Endothelial cell of umbilical vein (primary cell): ENCODE results near the gene OR52D1. TPM values are rescaled to one million over a fixed set of nuclear protein-coding genes. Genes with fewer than 3 reads are reported as not detected.

Source experiments
- BruUV-seq: library from RNA; stranded (reverse); fragments of 400-500 nt; replicated peaks from 2 replicates; lab custom pipeline; 2021; lab: Mats Ljungman, UMichigan
- CTCF ChIA-PET: fragments of 300-600, 350-600 bp; sonication (Branson Sonifier 250); formaldehyde crosslinking; loops from one replicate; lab custom pipeline; 2021; ENCODE audit warnings: antibody characterized with exemption, inconsistent platforms; lab: Charles Lee
- POLR2A ChIA-PET: fragments of 300-600, 350-600 bp; sonication (Branson Sonifier 250); formaldehyde crosslinking; loops from one replicate; lab custom pipeline; 2021; ENCODE audit warnings: antibody characterized with exemption, inconsistent platforms; lab: Charles Lee
- DNase-seq: peaks from one replicate; pipeline ENCODE4 v3.0.0-alpha.2; 2011; ENCODE audit warnings: low read depth, low spot score
- FAIRE-seq: peaks from 2 replicates; lab custom pipeline; 2011; peaks lifted over from hg19 to GRCh38; lab: Jason Lieb, UNC
- H2AFZ ChIP-seq: 2 replicates; pipeline ENCODE4 v1.6.0; 2012; ENCODE audit warnings: low read depth, low read length, control low read depth, inconsistent platforms
- H3K27ac ChIP-seq: 2 replicates; pipeline ENCODE4 v1.5.1; 2011; ENCODE audit warnings: low read depth, mild to moderate bottlenecking, control low read depth, low read length, moderate library complexity; ENCODE audit not compliant: insufficient read depth
- H3K27me3 ChIP-seq, 2 experiments: 2 replicates each; pipeline versions ENCODE4 v1.6.0 to v1.6.1; 2011; ENCODE audit warnings: low read length in 2 of 2, mixed read lengths in 1 of 2; ENCODE audit not compliant: control insufficient read depth in 2 of 2, insufficient read depth in 2 of 2
- H3K36me3 ChIP-seq, 2 experiments: 2 replicates in 1 of 2; 3 replicates in 1 of 2; pipeline ENCODE4 v1.5.1; 2011; ENCODE audit warnings: low read length in 2 of 2, mild to moderate bottlenecking in 1 of 2, moderate library complexity in 1 of 2; ENCODE audit not compliant: control insufficient read depth in 2 of 2, insufficient read depth in 2 of 2; ENCODE audit errors: extremely low read depth in 1 of 2
- H3K4me1 ChIP-seq: 3 replicates; pipeline ENCODE4 v1.5.1; 2011; ENCODE audit warnings: mild to moderate bottlenecking, low read length; ENCODE audit not compliant: control insufficient read depth, insufficient read depth; ENCODE audit errors: extremely low read depth
- H3K4me2 ChIP-seq: 2 replicates; pipeline ENCODE4 v1.6.1; 2011; ENCODE audit warnings: low read length, control low read depth, mixed read lengths; ENCODE audit not compliant: insufficient read depth
- H3K4me3 ChIP-seq, 3 experiments: fragments of 200-600 bp in 1 of 3; sonication (generic), shearing (Covaris generic) in 1 of 3; replicated peaks in 1 of 3; 2 replicates each; pipeline ENCODE4 v1.5.1; 2011 to 2016; ENCODE audit warnings: control low read depth in 3 of 3, low read length in 3 of 3, mild to moderate bottlenecking in 2 of 3, inconsistent platforms in 1 of 3, low read depth in 1 of 3, moderate library complexity in 1 of 3; ENCODE audit not compliant: insufficient read depth in 1 of 3
- H3K79me2 ChIP-seq: 2 replicates; pipeline ENCODE4 v1.6.0; 2012; ENCODE audit warnings: low read length, inconsistent platforms; ENCODE audit not compliant: control insufficient read depth, insufficient read depth
- H3K9ac ChIP-seq: replicated peaks from 2 replicates; pipeline ENCODE3; 2011; ENCODE audit warnings: low read length, control low read depth; ENCODE audit not compliant: insufficient read depth; ENCODE audit errors: extremely low read depth
- H3K9me1 ChIP-seq: replicated peaks from 3 replicates; pipeline ENCODE4 v1.6.0; 2011; ENCODE audit warnings: mild to moderate bottlenecking, low read length; ENCODE audit not compliant: control insufficient read depth, insufficient read depth; ENCODE audit errors: extremely low read depth
- H3K9me3 ChIP-seq: replicated peaks from 2 replicates; pipeline ENCODE4 v1.5.1; 2012; ENCODE audit warnings: low read length, inconsistent platforms; ENCODE audit not compliant: control insufficient read depth, insufficient read depth
- H4K20me1 ChIP-seq: replicated peaks from 2 replicates; pipeline ENCODE3; 2011; ENCODE audit warnings: mild to moderate bottlenecking, low read length; ENCODE audit not compliant: control insufficient read depth, insufficient read depth; ENCODE audit errors: extremely low read depth
- CTCF ChIP-seq, 2 donors: IDR thresholded peaks; 1 replicate in 1 of 2; 2 replicates in 1 of 2; pipeline ENCODE4 v1.5.1; 2011; ENCODE audit warnings: low read length in 2 of 2, mild to moderate bottlenecking in 2 of 2, moderate library complexity in 2 of 2, control low read depth in 1 of 2, inconsistent platforms in 1 of 2, low read depth in 1 of 2; ENCODE audit not compliant: insufficient read depth in 1 of 2; ENCODE audit errors: extremely low read depth in 1 of 2
- EZH2 ChIP-seq: IDR thresholded peaks from 2 replicates; pipeline ENCODE4 v1.6.1; 2012; ENCODE audit warnings: borderline replicate concordance, low read depth, mild to moderate bottlenecking, moderate library complexity, low read length, inconsistent platforms; ENCODE audit not compliant: severe bottlenecking
- FOS ChIP-seq: IDR thresholded peaks from 2 replicates; pipeline ENCODE4 v1.6.1; 2011; ENCODE audit warnings: mild to moderate bottlenecking, low read length, moderate library complexity, borderline replicate concordance; ENCODE audit not compliant: insufficient read depth
- GATA2 ChIP-seq: IDR thresholded peaks from 2 replicates; pipeline ENCODE4 v1.7.0; 2011; ENCODE audit warnings: low read depth, mild to moderate bottlenecking, moderate library complexity, mixed read lengths, low read length; ENCODE audit not compliant: insufficient read length, insufficient read depth
- JUN ChIP-seq: IDR thresholded peaks from 2 replicates; pipeline ENCODE4 v1.6.1; 2011; ENCODE audit warnings: borderline replicate concordance, low read depth; ENCODE audit not compliant: insufficient read length, insufficient read depth
- MYC ChIP-seq: IDR thresholded peaks from one replicate; pipeline ENCODE4 v1.6.1; 2011; ENCODE audit warnings: mild to moderate bottlenecking, low read depth, low read length
- POLR2A ChIP-seq: IDR thresholded peaks from 2 replicates; pipeline ENCODE4 v1.6.1; 2012; ENCODE audit warnings: low read depth, mild to moderate bottlenecking, control low read depth, low read length
- POLR2AphosphoS5 ChIP-seq: IDR thresholded peaks from 2 replicates; pipeline ENCODE4 v1.6.1; 2012; ENCODE audit warnings: low read depth, mild to moderate bottlenecking, control low read depth, low read length, moderate library complexity; ENCODE audit not compliant: insufficient read depth
- dilution Hi-C: fragments of 300-500 bp; cut with MboI; formaldehyde crosslinking; loops from one replicate; pipeline ENCODE4 v1.15.0; 2019; ENCODE audit warnings: low sequenced_read_pairs; ENCODE audit not compliant: extremely low pct_ligation_motif_present
- intact Hi-C: fragments of 100-400 bp; cut with micrococcal nuclease; formaldehyde crosslinking; loops from one replicate; pipeline ENCODE4 v1.10.0; 2022
- polyA plus RNA-seq, 4 experiments: library from polyadenylated mRNA; depleted of rRNA in 3 of 4; stranded (reverse) in 3 of 4; unstranded in 1 of 4; fragments of >200 nt; gene quantifications; 2 replicates each; pipeline versions ENCODE4 v1.2.1 to v1.2.3, GENCODE V29; 2011 to 2012; ENCODE audit warnings: missing spikeins in 1 of 4
- total RNA-seq: library from RNA; stranded (reverse); gene quantifications from 2 replicates; pipeline ENCODE4 v1.2.3, GENCODE V29; 2021

The OR52D1 gene
- total and polyA plus RNA-seq, 2 donors (not counting 3 experiments of a cell fraction or from before 2014, with no cell fraction given) = not detected

DNA sequence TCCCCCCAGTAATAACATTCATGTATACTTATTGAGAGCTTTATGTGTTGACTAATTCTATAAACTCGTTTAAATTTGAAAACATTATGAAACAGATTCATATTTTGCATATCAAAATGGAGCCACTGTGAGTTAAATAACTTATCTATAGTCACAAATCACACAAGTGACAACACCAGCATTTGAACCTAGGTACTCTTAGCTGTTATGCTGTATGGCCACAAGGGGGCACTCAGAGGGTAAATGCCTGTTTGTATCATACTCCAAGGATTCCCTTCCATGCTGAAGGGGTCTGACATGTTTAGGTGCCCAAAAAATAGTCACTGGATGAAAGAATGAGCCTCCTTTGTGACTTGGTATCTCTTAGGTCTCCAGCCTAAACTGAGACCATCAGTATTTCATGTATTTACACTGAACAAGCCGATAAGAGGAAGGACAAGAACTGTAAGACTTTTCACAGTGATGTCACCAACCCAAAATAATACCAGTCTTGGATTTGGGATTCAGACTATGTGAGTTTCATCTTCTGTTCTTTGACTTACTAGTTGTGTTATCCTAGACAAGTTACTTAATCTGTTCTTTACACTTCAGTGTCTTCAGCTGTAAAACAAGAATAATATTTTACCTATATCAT, 12.2 kb upstream of the OR52D1 start:
- DNase-seq = peak; percentile 56
- H3K36me3 ChIP-seq = no peaks in the 10 kb centered on the region
- ChIA-PET CTCF (interaction anchor here (0.6 to 3.4 kb wide), 20 partner anchors 9 to 887 kb away, joined by 3 to 38 read pairs (median 5); partner anchors contain the start of genes OR52N2, OR56B1 and TRIM5), POLR2A (interaction anchor here (0.6 kb wide), 1 partner anchor 223 kb away, joined by 7 read pairs; no protein-coding TSS in a partner anchor)
- no TSS peak for BruUV-seq
- H4K20me1 ChIP-seq = no peaks in the 10 kb centered on the region
- H3K79me2 ChIP-seq = no peaks in the 10 kb centered on the region
- intact Hi-C loops (loop anchor here (1.0 kb wide), 3 partner anchors 236 to 415 kb away; partner anchors contain the start of gene OR52N2), dilution Hi-C loops (no loop called here)
- peaks cover 1 to 3% of the 10 kb centered on the region in 2 experiments for H3K27me3 ChIP-seq
- no peaks in the 10 kb centered on the region for H3K9me3 ChIP-seq
- no peaks in the 10 kb centered on the region for H3K4me1 ChIP-seq
- no peak overlapping the region for H2AFZ ChIP-seq
- H3K27ac ChIP-seq = no peak overlapping the region
- TF ChIP-seq MYC (no peak), POLR2A (no peak), POLR2AphosphoS5 (no peak), FOS (no peak), GATA2 (no peak), CTCF (IDR thresholded peaks at IDR 0.05; ENCODE audit: extremely low read depth in 1 of 2, insufficient read depth in 1 of 2, low read depth in 1 of 2, low read length in 2 of 2) (peak; percentile 67 to 71), JUN (no peak), EZH2 (no peak)
- peak; percentile 64 for FAIRE-seq
- H3K9me1 ChIP-seq = no peaks in the 10 kb centered on the region
- no peak overlapping the region for H3K4me3 ChIP-seq
- H3K4me2 ChIP-seq = no peak overlapping the region
- no peak overlapping the region for H3K9ac ChIP-seq
